NT2/D1 (cell line): ENCODE results near the gene EGFR.

Experiments
- YY1 ChIP-seq: IDR thresholded peaks from 2 replicates; pipeline ENCODE4 v1.6.1; 2011; ENCODE audit not compliant: insufficient read length, insufficient read depth
- ZNF274 ChIP-seq: IDR thresholded peaks from 2 replicates; pipeline ENCODE4 v1.6.1; 2011; ENCODE audit warnings: mild to moderate bottlenecking, low read depth, low read length

DNA sequence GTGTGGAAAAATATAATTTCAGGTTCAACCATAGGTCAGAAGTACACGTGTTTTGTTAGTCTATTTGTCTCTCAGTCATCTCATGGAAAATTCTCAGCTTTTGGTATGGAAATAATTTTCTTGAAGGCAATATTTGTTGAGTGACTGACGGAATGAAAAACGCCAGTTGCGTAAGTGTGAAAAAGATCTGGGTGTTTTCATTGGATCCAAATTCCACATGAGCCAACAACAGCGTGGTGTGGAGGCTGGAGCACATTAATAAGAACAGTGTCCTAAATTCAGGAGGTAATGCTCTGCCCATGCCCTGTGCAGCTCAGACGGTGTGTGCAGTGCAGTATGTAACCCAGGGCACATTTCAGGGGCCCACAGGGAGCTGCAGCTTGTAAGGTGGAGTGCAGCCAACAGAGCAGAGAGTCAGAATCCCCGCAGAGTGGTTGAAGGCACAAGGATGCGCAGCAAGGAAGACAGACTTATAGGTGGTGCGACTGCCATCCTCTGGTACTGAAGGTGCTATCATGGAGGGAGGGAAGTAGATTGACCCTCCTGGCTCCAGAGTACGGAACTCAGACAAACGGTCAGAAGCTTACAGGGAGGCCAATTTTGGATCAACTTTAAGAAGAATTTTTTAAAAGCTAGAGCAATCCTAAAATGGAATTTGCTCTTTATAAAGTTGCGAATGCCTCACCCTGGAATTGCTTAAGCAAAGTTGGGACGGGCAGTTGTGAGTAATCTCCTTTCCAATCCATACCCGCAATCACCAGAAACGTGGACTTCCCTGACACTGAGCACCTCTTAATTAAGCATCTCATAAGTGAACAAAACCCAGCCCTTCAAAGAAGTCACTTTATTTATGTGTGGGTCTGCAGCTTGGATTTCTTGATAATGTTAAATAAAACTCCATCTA, 38.0 kb downstream of the EGFR start:
- no peak for TF ChIP-seq ZNF274
- no peak for TF ChIP-seq YY1
